GM12874 (cell line): ENCODE measurements around the gene DCUN1D2.

Experiments used
- TF ChIP-seq, protein P1 (sequence below): IDR thresholded peaks from 2 replicates; pipeline ENCODE4 v1.5.1; 2011; ENCODE audit warnings: low read depth, mild to moderate bottlenecking, control low read depth, low read length, moderate library complexity; ENCODE audit not compliant: insufficient read depth

Gene DCUN1D2

DNA sequence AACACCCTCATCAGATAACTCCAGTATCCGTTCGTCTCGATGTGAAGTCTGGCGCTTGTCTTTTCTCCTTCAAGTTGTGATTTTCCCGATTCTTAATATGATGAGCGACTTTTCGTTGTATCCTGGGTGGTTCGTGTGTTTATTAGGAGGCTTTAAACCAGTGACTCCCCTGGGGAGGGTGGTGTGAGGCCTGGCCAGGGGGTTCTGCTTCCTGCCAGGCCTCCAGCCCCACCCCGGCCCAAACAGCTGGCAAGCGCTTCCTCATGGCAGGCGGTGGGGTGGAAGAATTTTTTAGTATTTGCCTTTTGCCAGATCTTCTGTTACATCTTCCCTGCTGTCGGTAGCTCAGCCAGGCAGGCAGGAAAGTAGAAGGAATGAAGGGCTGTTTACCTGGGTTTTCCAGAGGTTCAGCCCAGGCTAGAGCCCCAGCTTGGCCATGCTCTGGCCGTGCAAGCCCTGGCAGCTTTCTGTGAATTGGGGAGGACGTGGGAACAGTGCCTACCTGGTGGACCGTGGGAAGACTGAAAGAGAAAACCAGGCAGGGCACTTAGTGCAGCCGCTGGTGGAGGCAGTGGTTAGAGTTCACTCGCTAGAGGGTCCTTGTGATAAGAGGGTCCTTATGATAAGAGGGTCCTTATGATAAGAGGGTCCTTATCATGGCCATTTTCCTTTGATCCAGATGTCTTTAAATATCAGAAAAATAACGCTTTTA is 37.7 kb upstream of the DCUN1D2 start:
- TF ChIP-seq, protein P1, sequence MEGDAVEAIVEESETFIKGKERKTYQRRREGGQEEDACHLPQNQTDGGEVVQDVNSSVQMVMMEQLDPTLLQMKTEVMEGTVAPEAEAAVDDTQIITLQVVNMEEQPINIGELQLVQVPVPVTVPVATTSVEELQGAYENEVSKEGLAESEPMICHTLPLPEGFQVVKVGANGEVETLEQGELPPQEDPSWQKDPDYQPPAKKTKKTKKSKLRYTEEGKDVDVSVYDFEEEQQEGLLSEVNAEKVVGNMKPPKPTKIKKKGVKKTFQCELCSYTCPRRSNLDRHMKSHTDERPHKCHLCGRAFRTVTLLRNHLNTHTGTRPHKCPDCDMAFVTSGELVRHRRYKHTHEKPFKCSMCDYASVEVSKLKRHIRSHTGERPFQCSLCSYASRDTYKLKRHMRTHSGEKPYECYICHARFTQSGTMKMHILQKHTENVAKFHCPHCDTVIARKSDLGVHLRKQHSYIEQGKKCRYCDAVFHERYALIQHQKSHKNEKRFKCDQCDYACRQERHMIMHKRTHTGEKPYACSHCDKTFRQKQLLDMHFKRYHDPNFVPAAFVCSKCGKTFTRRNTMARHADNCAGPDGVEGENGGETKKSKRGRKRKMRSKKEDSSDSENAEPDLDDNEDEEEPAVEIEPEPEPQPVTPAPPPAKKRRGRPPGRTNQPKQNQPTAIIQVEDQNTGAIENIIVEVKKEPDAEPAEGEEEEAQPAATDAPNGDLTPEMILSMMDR: no peak

DNA sequence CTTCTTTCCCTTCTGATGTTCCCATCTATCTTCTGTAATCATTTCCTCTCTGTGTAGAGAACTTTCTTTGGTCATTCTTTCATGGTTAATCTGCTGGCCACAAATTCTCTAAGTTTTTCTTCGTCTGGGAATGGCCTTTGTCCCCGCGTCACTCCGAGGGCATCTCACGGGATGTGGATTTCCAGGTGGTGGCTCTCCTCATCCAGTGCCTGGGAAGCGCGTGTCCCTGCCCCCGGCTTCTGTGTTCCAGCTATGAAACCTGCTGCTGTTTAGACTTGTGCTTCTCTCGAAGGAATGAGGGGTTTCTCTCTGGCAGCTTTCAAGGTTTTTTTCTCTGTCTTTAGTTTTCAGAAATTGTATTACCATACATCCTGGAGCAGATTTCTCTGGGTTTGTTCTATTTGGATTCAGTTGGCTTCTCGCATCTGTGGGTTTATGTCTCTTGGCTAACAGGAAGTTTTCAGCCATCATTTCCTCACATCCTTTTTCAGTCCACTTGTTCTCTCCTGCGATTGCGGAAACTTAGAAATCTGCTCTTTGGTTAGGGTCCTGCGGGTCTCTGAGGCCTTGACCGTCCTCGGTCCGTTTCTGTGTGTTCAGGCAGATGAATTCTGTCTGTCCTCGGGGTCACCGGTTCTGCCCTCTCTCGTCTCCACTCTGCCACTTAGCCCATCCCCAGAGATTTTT is 36.9 kb upstream of the DCUN1D2 start:
- TF ChIP-seq, protein P1: no peak

DNA sequence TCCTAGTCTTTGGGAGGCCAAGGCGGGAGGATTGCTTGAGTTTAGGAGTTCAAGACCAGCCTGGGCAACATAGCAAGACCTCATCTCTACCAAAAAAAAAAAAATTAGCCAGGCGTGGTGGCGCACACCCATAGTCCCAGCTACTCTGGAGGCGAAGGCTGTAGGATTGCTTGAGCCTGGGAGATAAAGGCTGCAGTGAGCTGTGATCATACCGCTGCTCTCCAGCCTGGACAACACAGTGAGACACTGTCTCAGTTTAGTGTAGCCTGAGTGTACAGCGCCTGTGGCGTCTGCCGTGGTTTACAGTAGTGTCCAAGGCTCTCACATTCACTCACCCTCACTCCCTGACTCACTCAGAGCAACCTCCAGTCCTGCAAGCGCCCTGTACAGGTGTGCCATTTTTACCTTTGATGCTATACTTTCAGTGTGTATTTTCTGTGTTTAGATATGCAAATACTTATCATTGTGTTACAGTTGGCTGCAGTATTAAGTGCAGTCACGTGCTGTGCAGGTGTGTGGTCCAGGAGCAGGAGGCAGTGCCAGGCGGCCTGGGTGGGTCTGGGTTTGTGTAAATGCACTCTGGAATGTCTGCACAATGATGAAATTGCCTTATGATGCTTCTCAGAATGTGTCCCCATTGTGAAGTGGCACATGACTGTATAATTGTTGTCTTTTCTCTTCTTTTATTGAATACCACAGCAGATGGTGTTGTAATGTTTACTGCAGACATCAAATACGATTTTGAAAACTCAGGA is 36.1 kb upstream of the DCUN1D2 start:
- TF ChIP-seq, protein P1: no peak

DNA sequence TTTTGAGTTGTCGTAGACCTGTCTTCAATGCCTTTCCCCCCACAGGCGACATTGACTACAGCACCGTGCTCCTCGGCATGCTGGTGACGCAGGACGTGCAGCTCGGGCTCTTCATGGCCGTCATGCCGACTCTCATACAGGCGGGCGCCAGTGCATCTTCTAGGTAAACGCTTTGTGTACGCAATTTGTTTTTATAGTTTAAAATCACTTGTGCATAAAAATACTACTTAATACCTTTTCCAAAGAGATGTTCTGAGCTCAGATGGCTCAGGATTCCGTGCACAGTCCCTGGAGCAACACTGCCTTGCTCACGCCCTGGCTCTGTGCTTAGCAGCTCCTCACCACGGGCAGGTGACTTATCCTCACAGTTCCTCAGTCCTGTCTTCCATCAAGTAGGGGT is 30.1 kb upstream of the DCUN1D2 start:
- TF ChIP-seq, protein P1: no peak

DNA sequence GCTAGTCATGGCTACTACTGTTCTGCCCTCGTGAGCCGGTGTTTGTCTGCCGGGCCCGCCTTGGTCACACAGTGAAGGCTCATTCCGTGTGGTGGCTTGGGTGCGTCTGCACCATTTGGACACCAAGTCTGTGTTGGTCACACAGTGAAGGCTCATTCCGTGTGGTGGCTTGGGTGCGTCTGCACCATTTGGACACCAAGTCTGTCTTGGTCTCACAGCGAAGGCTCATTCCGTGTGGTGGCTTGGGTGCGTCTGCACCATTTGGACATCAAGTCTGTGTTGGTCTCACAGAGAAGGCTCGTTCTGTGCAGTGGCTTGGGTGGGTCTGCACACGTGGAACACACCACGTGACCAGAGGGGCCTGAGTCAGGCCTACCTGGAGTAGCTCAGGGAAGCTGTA is 29.0 kb upstream of the DCUN1D2 start:
- TF ChIP-seq, protein P1: no peak

DNA sequence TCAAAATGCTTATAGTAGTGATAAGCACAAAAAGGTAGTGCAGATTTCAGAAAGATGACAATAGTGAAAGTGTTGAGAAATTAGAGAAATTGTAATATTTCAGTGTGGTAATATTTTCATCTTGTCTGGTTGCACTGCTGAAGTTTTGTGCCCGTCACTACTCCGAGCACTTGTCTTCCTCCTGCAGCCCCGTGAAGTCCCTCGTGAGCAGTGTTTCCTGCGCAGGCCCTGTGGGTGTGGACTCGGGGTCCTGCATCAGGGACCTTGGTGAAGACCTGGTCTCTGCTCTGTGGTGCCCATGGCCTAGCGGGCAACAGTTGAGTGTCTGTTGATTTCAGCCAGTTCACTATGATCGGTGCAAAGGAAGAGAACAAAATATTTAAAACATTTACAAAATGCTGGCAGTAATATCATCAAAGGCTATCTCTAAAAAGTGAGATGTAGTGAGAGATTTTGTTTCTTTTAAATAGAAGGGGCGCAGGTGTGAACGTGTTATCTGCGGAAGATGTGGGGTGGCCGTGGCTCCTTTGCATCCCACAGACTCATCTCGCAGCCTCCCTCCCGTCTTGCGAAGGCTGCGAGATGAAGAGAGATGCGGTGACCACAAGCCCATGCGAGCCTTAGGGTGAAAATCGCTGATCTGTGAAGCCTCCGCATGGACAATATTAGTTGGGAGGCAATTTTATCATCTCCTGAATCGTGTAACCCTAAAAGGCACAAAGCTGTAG is 27.7 kb upstream of the DCUN1D2 start:
- TF ChIP-seq, protein P1: no peak

- TF ChIP-seq, protein P1: no peak
These were observed 24.3 kb upstream of the DCUN1D2 start for GRCh38 chr13:113514847-113515246.
